ENCODE results near the gene MRPS11.
"Not testable (repeated sequence)": the region's sequence is repeated elsewhere in the genome, so short reads cannot be mapped to it uniquely, and the experiment has no call there.

MRPS11 gene

DNA sequence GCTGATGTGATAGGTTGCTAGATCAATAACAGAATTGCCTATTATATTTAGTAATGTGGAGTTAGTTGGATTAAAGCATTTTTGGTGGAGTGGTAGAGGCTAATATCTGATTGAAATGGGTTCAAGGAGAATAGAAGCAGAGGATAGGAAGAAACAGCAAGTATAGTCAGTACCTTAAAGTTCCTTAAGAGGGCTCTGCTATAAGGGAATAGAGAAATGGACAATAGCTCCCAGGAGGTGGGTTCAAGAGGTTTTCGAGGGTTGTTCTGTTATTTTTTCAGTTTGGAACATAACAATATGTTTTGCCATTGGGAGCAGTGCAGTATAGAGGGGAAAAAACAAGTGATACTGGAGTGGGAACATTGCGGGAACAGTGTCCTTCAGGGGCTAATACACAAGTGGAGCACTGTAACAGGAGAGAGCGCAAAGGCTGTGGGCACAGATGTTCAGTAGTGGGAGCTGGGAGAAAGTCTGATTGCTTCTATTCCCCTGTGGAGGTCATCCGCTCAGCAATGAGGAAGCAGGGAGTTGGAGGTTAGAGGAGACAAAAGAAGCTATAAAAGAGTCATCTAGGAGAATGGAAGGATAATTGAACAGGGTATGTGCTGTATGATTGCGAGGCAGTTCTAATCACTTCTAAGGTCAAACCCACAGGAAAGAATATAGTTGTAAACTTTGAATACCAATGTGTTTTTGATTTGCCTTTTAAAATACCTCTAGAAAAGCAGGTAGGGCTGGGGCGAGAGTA is 3.3 kb downstream of the MRPS11 start:
- no peak for DNase-seq (ENCODE audit: low read depth)
- no peak overlapping the region for H3K4me3 ChIP-seq (ENCODE audit: low read depth, low read length)
- no peak for TF ChIP-seq MYC (IDR thresholded peaks at IDR 0.05; ENCODE audit: low read depth, low read length)
- no peak for TF ChIP-seq POLR2A (IDR thresholded peaks at IDR 0.05; ENCODE audit: extremely low read depth, insufficient read length)
- TF ChIP-seq CTCF (IDR thresholded peaks at IDR 0.05; ENCODE audit: low read depth, low read length): no peak
- TF ChIP-seq, protein P1, sequence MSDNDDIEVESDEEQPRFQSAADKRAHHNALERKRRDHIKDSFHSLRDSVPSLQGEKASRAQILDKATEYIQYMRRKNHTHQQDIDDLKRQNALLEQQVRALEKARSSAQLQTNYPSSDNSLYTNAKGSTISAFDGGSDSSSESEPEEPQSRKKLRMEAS (IDR thresholded peaks at IDR 0.05; ENCODE audit: low read depth, low read length): no peak

DNA sequence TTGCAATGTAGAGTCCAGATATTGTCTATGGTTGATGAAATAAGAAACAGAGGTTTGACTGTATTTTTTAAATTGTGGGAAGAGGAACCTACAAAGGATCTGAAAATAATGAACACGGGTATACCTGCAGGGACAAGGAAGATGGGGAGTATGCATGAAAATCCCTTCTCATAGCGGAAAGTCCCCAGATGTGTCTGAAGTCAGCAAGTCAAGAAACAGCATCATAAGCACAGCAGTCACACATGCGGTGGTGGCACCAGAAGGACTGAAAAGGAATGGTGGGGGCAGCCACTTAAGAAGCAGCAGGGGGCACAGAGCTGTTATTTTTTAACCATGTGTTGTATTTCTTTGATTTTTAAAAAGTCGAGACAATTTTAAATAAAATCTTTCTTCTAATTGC is 4.7 kb downstream of the MRPS11 start:
- TF ChIP-seq MYC (IDR thresholded peaks at IDR 0.05; ENCODE audit: low read depth, low read length) (no peak), POLR2A (IDR thresholded peaks at IDR 0.05; ENCODE audit: extremely low read depth, insufficient read length) (no peak), CTCF (IDR thresholded peaks at IDR 0.05; ENCODE audit: low read depth, low read length) (no peak)
- TF ChIP-seq, protein P1 (IDR thresholded peaks at IDR 0.05; ENCODE audit: low read depth, low read length): no peak
- no peak for DNase-seq (ENCODE audit: low read depth)

DNA sequence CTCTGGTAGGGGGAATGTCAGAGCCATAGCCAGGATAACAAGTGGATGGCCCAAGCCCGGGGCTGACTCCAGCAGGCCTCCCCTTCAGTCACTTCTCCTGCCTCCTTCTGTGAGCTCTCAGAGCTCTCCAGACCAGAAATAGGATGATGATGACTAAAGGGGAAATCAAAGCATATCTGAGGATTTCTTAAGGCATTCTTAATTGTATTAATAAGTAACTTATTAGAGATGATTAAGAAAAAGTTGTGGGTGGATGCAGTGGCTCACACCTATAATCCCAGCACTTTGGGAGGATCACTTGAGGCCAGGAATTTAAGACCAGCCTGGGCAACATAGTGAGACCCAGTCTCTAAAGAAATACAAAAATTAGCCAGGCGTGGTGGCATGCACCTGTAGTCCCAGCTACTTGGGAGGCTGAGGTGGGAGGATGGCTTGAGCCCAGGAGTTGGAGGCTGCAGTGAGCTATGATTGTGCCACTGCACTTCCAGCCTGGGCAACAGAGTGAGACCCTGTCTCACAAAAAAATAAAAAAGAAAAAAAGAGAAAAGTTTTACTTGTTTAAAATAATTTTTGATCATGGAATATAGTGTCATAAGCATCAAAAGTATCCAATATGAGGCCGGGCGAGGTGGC is 6.3 kb downstream of the MRPS11 start:
- not testable (repeated sequence) for H3K4me3 ChIP-seq (ENCODE audit: low read depth, low read length); DNase-seq (ENCODE audit: low read depth)

More for the DNA sequence above, 4.7 kb downstream of the MRPS11 start:
- H3K4me3 ChIP-seq (ENCODE audit: low read depth, low read length): no peak overlapping the region

- TF ChIP-seq CTCF (IDR thresholded peaks at IDR 0.05; ENCODE audit: low read depth, low read length) (peak; percentile 38), MYC (IDR thresholded peaks at IDR 0.05; ENCODE audit: low read depth, low read length) (no peak), POLR2A (IDR thresholded peaks at IDR 0.05; ENCODE audit: extremely low read depth, insufficient read length) (no peak)
- TF ChIP-seq, protein P1 (IDR thresholded peaks at IDR 0.05; ENCODE audit: low read depth, low read length): peak; percentile 59
- peak; percentile 61 for DNase-seq (ENCODE audit: low read depth)
- H3K4me3 ChIP-seq (ENCODE audit: low read depth, low read length): no peak overlapping the region
Measured at GRCh38 chr15:88476635-88477060, 9.1 kb downstream of the MRPS11 start.

DNA sequence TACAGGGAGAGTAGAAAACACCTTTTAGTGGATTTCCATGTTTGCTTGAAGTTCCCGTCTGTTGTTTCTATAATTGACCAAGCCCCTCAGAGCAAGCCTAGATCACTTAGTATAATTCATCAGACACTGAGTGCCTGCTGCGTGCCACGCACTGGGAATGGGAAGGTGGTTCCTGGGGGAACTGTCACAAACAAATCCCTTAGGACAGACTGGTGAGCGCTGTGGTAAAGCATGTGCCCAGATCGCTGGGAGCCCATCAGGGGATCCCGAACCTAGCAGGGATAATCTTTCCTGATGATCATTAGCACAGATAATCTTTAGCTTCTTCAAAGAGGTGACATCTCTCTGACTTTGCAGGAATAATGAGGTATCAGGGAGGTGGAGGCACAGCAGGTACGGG is 9.6 kb downstream of the MRPS11 start:
- DNase-seq (ENCODE audit: low read depth): no peak
- no peak overlapping the region for H3K4me3 ChIP-seq (ENCODE audit: low read depth, low read length)
- TF ChIP-seq CTCF (IDR thresholded peaks at IDR 0.05; ENCODE audit: low read depth, low read length) (no peak), MYC (IDR thresholded peaks at IDR 0.05; ENCODE audit: low read depth, low read length) (no peak), POLR2A (IDR thresholded peaks at IDR 0.05; ENCODE audit: extremely low read depth, insufficient read length) (no peak)
- TF ChIP-seq, protein P1 (IDR thresholded peaks at IDR 0.05; ENCODE audit: low read depth, low read length): no peak

- no peak for DNase-seq (ENCODE audit: low read depth)
- no peak overlapping the region for H3K4me3 ChIP-seq (ENCODE audit: low read depth, low read length)
- TF ChIP-seq, protein P1 (IDR thresholded peaks at IDR 0.05; ENCODE audit: low read depth, low read length): no peak
Measured at GRCh38 chr15:88477904-88478303, 10.4 kb downstream of the MRPS11 start.

All from NB4 (cell line).